Neuronal stem cell (in vitro differentiated cells): Measurements from ENCODE around the gene DENND6A.
"Not testable (repeated sequence)": the region's sequence is repeated elsewhere in the genome, so short reads cannot be mapped to it uniquely, and the experiment has no call there.

Experiments used
- DNase-seq: peaks from one replicate; pipeline ENCODE4 v3.0.0-alpha.2; 2013; ENCODE audit warnings: low spot score
- H2AFZ ChIP-seq: one replicate; pipeline ENCODE4 v1.6.1; 2013; ENCODE audit warnings: mild to moderate bottlenecking, low read length, inconsistent platforms
- H2AK5ac ChIP-seq: 2 replicates; pipeline ENCODE4 v1.6.1; 2013; ENCODE audit warnings: low read depth, mild to moderate bottlenecking, inconsistent platforms, low read length, moderate library complexity, mixed read lengths
- H2BK120ac ChIP-seq: 2 replicates; pipeline ENCODE4 v1.6.1; 2013; ENCODE audit warnings: low read depth, mild to moderate bottlenecking, inconsistent platforms, low read length, moderate library complexity, mixed read lengths
- H2BK12ac ChIP-seq: one replicate; pipeline ENCODE4 v1.6.1; 2013; ENCODE audit warnings: low read length, inconsistent platforms
- H2BK15ac ChIP-seq: 2 replicates; pipeline ENCODE4 v1.6.1; 2013; ENCODE audit warnings: mild to moderate bottlenecking, low read length, inconsistent platforms, mixed read lengths
- H2BK5ac ChIP-seq: one replicate; pipeline ENCODE4 v1.6.1; 2013; ENCODE audit warnings: inconsistent platforms, mild to moderate bottlenecking, low read length, moderate library complexity
- H3K14ac ChIP-seq: one replicate; pipeline ENCODE4 v1.6.1; 2013; ENCODE audit warnings: low read length, inconsistent platforms
- H3K18ac ChIP-seq: 2 replicates; pipeline ENCODE4 v1.6.1; 2013; ENCODE audit warnings: low read length, inconsistent platforms
- H3K23ac ChIP-seq: 2 replicates; pipeline ENCODE4 v1.6.1; 2013; ENCODE audit warnings: low read depth, mild to moderate bottlenecking, mixed read lengths, low read length, inconsistent platforms; ENCODE audit not compliant: poor library complexity
- H3K27ac ChIP-seq: replicated peaks from 3 replicates; pipeline ENCODE4 v1.5.1; 2013; ENCODE audit warnings: low read length, inconsistent platforms
- H3K27me3 ChIP-seq, 3 experiments: 2 replicates each; pipeline ENCODE4 v1.6.1; 2013; ENCODE audit warnings: low read length in 3 of 3, mild to moderate bottlenecking in 2 of 3, inconsistent platforms in 1 of 3, low read depth in 1 of 3, mixed read lengths in 1 of 3, moderate library complexity in 1 of 3; ENCODE audit not compliant: control insufficient read depth in 3 of 3, insufficient read depth in 3 of 3
- H3K36me3 ChIP-seq, 2 donors: replicated peaks in 1 of 2; 2 replicates each; pipeline ENCODE4 v1.6.1; 2013; ENCODE audit warnings: low read length in 2 of 2; ENCODE audit not compliant: control insufficient read depth in 2 of 2, insufficient read depth in 2 of 2
- H3K4ac ChIP-seq: 2 replicates; pipeline ENCODE4 v1.6.1; 2013; ENCODE audit warnings: inconsistent platforms, mild to moderate bottlenecking, low read length, moderate library complexity
- H3K4me1 ChIP-seq, 2 donors: 1 replicate in 1 of 2; 2 replicates in 1 of 2; pipeline ENCODE4 v1.6.1; 2013; ENCODE audit warnings: low read length in 2 of 2, low read depth in 1 of 2; ENCODE audit not compliant: control insufficient read depth in 2 of 2, insufficient read depth in 1 of 2
- H3K4me2 ChIP-seq: one replicate; pipeline ENCODE4 v1.6.1; 2013; ENCODE audit warnings: mild to moderate bottlenecking, low read length, inconsistent platforms; ENCODE audit not compliant: insufficient read depth, poor library complexity, severe bottlenecking
- H3K4me3 ChIP-seq, 2 donors: 2 replicates each; pipeline ENCODE4 v1.5.1; 2013; ENCODE audit warnings: low read length in 2 of 2, mild to moderate bottlenecking in 2 of 2, inconsistent platforms in 1 of 2, moderate library complexity in 1 of 2
- H3K79me1 ChIP-seq: one replicate; pipeline ENCODE4 v1.6.1; 2013; ENCODE audit warnings: low read depth, mild to moderate bottlenecking, inconsistent platforms, low read length, moderate library complexity
- H3K9ac ChIP-seq: one replicate; pipeline ENCODE4 v1.6.1; 2013; ENCODE audit warnings: mild to moderate bottlenecking, low read depth, low read length, inconsistent platforms; ENCODE audit not compliant: poor library complexity
- H3K9me3 ChIP-seq, 2 donors: replicated peaks in 1 of 2; 2 replicates each; pipeline versions ENCODE3 to v1.6.1; 2013; ENCODE audit warnings: low read length in 2 of 2, mild to moderate bottlenecking in 2 of 2, inconsistent platforms in 1 of 2, low read depth in 1 of 2, mixed read lengths in 1 of 2, moderate library complexity in 1 of 2; ENCODE audit not compliant: control insufficient read depth in 2 of 2, insufficient read depth in 1 of 2
- H4K8ac ChIP-seq: one replicate; pipeline ENCODE4 v1.6.1; 2013; ENCODE audit warnings: low read depth, mild to moderate bottlenecking, inconsistent platforms, low read length, moderate library complexity
- H4K91ac ChIP-seq: one replicate; pipeline ENCODE4 v1.6.1; 2013; ENCODE audit warnings: low read length, low read depth, mild to moderate bottlenecking, inconsistent platforms; ENCODE audit not compliant: poor library complexity
- WGBS, 2 donors: extraction: QIAGEN DNeasy Blood & Tissue Kit; methylation state at CpG; one replicate each; pipeline ENCODE4 v1.1.7; 2013; ENCODE audit warnings: missing lambda C conversion rate in 2 of 2, mixed read lengths in 1 of 2; ENCODE audit not compliant: insufficient read length in 2 of 2, insufficient replicate concordance in 1 of 2; ENCODE audit errors: extremely low coverage in 2 of 2; 5-methylcytosine and 5-hydroxymethylcytosine counted together

DENND6A gene

GRCh38 chr3:57709031-57709430, 16.2 kb upstream of the DENND6A start:
- no peaks in the 10 kb centered on the region for H3K79me1 ChIP-seq
- no peak overlapping the region for H2AFZ ChIP-seq
- H3K14ac ChIP-seq: no peak overlapping the region
- H3K9me3 ChIP-seq: no peaks in the 10 kb centered on the region
- no peak overlapping the region for H4K91ac ChIP-seq
- no peaks in the 10 kb centered on the region for H3K36me3 ChIP-seq
- H2BK15ac ChIP-seq: no peak overlapping the region
- no peak overlapping the region for H3K4me2 ChIP-seq
- no peak overlapping the region for H3K23ac ChIP-seq
- H3K4ac ChIP-seq: no peak overlapping the region
- no peak for DNase-seq
- H4K8ac ChIP-seq: no peak overlapping the region
- no peak overlapping the region for H2BK5ac ChIP-seq
- no peak overlapping the region for H3K27ac ChIP-seq
- H2BK12ac ChIP-seq: no peak overlapping the region
- no CpG with 5 or more reads among the region's 2 CpGs for WGBS, 2 donors
- no peak overlapping the region for H2BK120ac ChIP-seq
- H3K9ac ChIP-seq: no peak overlapping the region
- no peak overlapping the region for H2AK5ac ChIP-seq
- H3K27me3 ChIP-seq: no peaks in the 10 kb centered on the region
- no peak overlapping the region for H3K4me3 ChIP-seq
- H3K4me1 ChIP-seq: no peaks in the 10 kb centered on the region
- no peak overlapping the region for H3K18ac ChIP-seq

GRCh38 chr3:57706462-57706861, 13.6 kb upstream of the DENND6A start:
- H3K4me1 ChIP-seq: no peaks in the 10 kb centered on the region
- WGBS, 2 donors: no CpG with 5 or more reads among the region's 3 CpGs

GRCh38 chr3:57705351-57705750, 12.5 kb upstream of the DENND6A start:
- H3K18ac ChIP-seq, H3K4ac ChIP-seq, H3K23ac ChIP-seq, H3K4me2 ChIP-seq, H2AK5ac ChIP-seq, H3K14ac ChIP-seq, H3K79me1 ChIP-seq, H3K4me1 ChIP-seq, H3K9ac ChIP-seq, H2BK15ac ChIP-seq, H3K4me3 ChIP-seq, H3K9me3 ChIP-seq, H3K27me3 ChIP-seq, DNase-seq, H3K27ac ChIP-seq, H2BK12ac ChIP-seq, H4K8ac ChIP-seq, H3K36me3 ChIP-seq, H4K91ac ChIP-seq, H2BK5ac ChIP-seq, H2AFZ ChIP-seq, H2BK120ac ChIP-seq: not testable (repeated sequence)
- no CpG with 5 or more reads among the region's 3 CpGs for WGBS, 2 donors

More at GRCh38 chr3:57706462-57706861, 13.6 kb upstream of the DENND6A start:
- no peaks in the 10 kb centered on the region for H3K9me3 ChIP-seq
- no peak overlapping the region for H3K4me3 ChIP-seq
- no peak overlapping the region for H3K4ac ChIP-seq
- H2BK5ac ChIP-seq: no peak overlapping the region
- no peak overlapping the region for H2BK120ac ChIP-seq
- H2BK12ac ChIP-seq: no peak overlapping the region
- H3K14ac ChIP-seq: no peak overlapping the region
- no peak overlapping the region for H3K4me2 ChIP-seq
- no peak overlapping the region for H4K8ac ChIP-seq
- no peaks in the 10 kb centered on the region for H3K36me3 ChIP-seq
- H3K27me3 ChIP-seq: no peaks in the 10 kb centered on the region
- H3K9ac ChIP-seq: no peak overlapping the region
- no peaks in the 10 kb centered on the region for H3K79me1 ChIP-seq
- no peak overlapping the region for H2AK5ac ChIP-seq
- H2BK15ac ChIP-seq: no peak overlapping the region
- no peak overlapping the region for H3K23ac ChIP-seq
- no peak overlapping the region for H2AFZ ChIP-seq
- DNase-seq: no peak
- H4K91ac ChIP-seq: no peak overlapping the region
- H3K27ac ChIP-seq: no peak overlapping the region
- no peak overlapping the region for H3K18ac ChIP-seq

- Histone ChIP-seq H3K4me2 (no peak overlapping the region), H3K18ac (no peak overlapping the region), H2BK5ac (no peak overlapping the region), H2BK15ac (no peak overlapping the region), H3K27me3 (no peaks in the 10 kb centered on the region), H3K4me1 (no peaks in the 10 kb centered on the region), H3K79me1 (no peaks in the 10 kb centered on the region), H2BK120ac (no peak overlapping the region), H2BK12ac (no peak overlapping the region), H4K8ac (no peak overlapping the region), H3K36me3 (no peaks in the 10 kb centered on the region), H2AFZ (no peak overlapping the region), H3K27ac (no peak overlapping the region), H3K14ac (no peak overlapping the region), H3K9me3 (no peaks in the 10 kb centered on the region), H3K4me3 (no peak overlapping the region), H3K4ac (no peak overlapping the region), H4K91ac (no peak overlapping the region), H3K23ac (no peak overlapping the region), H3K9ac (no peak overlapping the region), H2AK5ac (no peak overlapping the region)
- DNase-seq: no peak
- WGBS, 2 donors: 100% methylated on average over 1 of the region's 6 CpGs; no CpG with 5 or more reads in 1 of the 2 donors
Observed at GRCh38 chr3:57701781-57702180, 8.9 kb upstream of the DENND6A start.
